ENCODE results near the gene SPG21.

The SPG21 gene

GRCh38 chr15:64961013-64961412, 28.7 kb downstream of the SPG21 start:
- no peak for TF ChIP-seq POLR2AphosphoS5 (IDR thresholded peaks at IDR 0.05; ENCODE audit: low read depth, low read length)
- TF ChIP-seq REST (IDR thresholded peaks at IDR 0.05; ENCODE audit: insufficient read depth in 1 of 2, low read depth in 2 of 2, low read length in 2 of 2): no peak
- no peak for TF ChIP-seq TAF1 (IDR thresholded peaks at IDR 0.05; ENCODE audit: borderline replicate concordance, insufficient read depth, low read length)
- TF ChIP-seq FOXP2 (optimal IDR thresholded peaks at IDR 0.05; ENCODE audit: borderline replicate concordance, extremely low read depth, extremely low read length, insufficient read depth): no peak
- TF ChIP-seq SIN3A (IDR thresholded peaks at IDR 0.05; ENCODE audit: borderline replicate concordance, insufficient read depth, low read length): no peak

- no peak for TF ChIP-seq FOXP2 (optimal IDR thresholded peaks at IDR 0.05; ENCODE audit: borderline replicate concordance, extremely low read depth, extremely low read length, insufficient read depth)
- TF ChIP-seq SIN3A (IDR thresholded peaks at IDR 0.05; ENCODE audit: borderline replicate concordance, insufficient read depth, low read length): no peak
- no peak for TF ChIP-seq TAF1 (IDR thresholded peaks at IDR 0.05; ENCODE audit: borderline replicate concordance, insufficient read depth, low read length)
- no peak for TF ChIP-seq POLR2AphosphoS5 (IDR thresholded peaks at IDR 0.05; ENCODE audit: low read depth, low read length)
- no peak for TF ChIP-seq REST (IDR thresholded peaks at IDR 0.05; ENCODE audit: insufficient read depth in 1 of 2, low read depth in 2 of 2, low read length in 2 of 2)
Measured at GRCh38 chr15:64960153-64960552, 29.6 kb downstream of the SPG21 start.

- TF ChIP-seq FOXP2 (optimal IDR thresholded peaks at IDR 0.05; ENCODE audit: borderline replicate concordance, extremely low read depth, extremely low read length, insufficient read depth) (no peak), POLR2AphosphoS5 (IDR thresholded peaks at IDR 0.05; ENCODE audit: low read depth, low read length) (no peak), REST (IDR thresholded peaks at IDR 0.05; ENCODE audit: insufficient read depth in 1 of 2, low read depth in 2 of 2, low read length in 2 of 2) (no peak), SIN3A (IDR thresholded peaks at IDR 0.05; ENCODE audit: borderline replicate concordance, insufficient read depth, low read length) (no peak), TAF1 (IDR thresholded peaks at IDR 0.05; ENCODE audit: borderline replicate concordance, insufficient read depth, low read length) (no peak)
Measured at GRCh38 chr15:64959128-64959527, 30.6 kb downstream of the SPG21 start.

GRCh38 chr15:64954395-64954794, 35.3 kb downstream of the SPG21 start:
- TF ChIP-seq POLR2AphosphoS5 (IDR thresholded peaks at IDR 0.05; ENCODE audit: low read depth, low read length): no peak
- no peak for TF ChIP-seq FOXP2 (optimal IDR thresholded peaks at IDR 0.05; ENCODE audit: borderline replicate concordance, extremely low read depth, extremely low read length, insufficient read depth)
- TF ChIP-seq TAF1 (IDR thresholded peaks at IDR 0.05; ENCODE audit: borderline replicate concordance, insufficient read depth, low read length): no peak
- no peak for TF ChIP-seq REST (IDR thresholded peaks at IDR 0.05; ENCODE audit: insufficient read depth in 1 of 2, low read depth in 2 of 2, low read length in 2 of 2)
- no peak for TF ChIP-seq SIN3A (IDR thresholded peaks at IDR 0.05; ENCODE audit: borderline replicate concordance, insufficient read depth, low read length)

Data from PFSK-1 (cell line).